Activated T-helper 9 cell treated with anti-CD3 and anti-CD28 coated beads, Interleukin-2, amount 50 U/mL, for 16 hours (primary cell): ENCODE data around the gene DPYD.

ENCODE experiments used
- DNase-seq: peaks from one replicate; pipeline ENCODE4 v3.0.0-alpha.2; 2020; ENCODE audit warnings: low read depth

The DPYD gene

DNA sequence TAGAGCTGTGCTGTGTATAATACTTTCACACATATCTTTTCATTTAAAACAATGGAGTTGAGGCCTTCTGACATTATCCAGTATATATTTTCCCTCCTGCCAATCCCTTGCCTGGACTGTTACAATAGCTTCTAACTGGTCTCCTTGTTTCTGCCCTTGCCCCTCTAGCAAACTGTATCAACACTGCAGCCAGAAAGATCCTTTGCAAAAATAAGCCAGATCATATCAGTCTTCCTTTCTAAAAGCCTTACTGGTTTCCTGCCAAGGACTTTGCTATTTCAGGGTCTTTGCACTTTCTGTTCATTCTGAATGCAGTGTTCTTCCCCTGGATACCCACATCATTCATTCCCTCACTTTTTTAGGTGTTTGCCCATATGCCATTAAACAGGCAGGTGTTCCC, 829.2 kb downstream of the DPYD start:
- no peak for DNase-seq

DNA sequence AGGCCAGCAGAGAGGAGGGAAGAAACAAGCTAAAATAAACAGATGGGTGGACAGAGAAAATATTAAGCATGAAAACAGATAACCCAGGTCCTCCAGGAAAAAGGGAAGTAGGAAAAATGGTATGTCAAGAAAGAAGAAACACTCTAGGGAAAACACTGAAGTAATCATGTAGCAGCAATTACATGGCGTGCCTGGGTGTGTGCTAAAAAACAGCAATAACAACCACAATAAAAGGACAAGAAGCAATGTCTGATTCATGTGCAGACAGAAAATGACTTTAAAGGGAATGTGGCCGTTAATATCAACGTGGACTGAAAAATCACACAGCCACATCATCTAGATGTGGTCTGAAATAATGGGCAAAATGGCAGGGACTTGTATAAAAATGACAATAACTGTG, 829.6 kb downstream of the DPYD start:
- no peak for DNase-seq

DNA sequence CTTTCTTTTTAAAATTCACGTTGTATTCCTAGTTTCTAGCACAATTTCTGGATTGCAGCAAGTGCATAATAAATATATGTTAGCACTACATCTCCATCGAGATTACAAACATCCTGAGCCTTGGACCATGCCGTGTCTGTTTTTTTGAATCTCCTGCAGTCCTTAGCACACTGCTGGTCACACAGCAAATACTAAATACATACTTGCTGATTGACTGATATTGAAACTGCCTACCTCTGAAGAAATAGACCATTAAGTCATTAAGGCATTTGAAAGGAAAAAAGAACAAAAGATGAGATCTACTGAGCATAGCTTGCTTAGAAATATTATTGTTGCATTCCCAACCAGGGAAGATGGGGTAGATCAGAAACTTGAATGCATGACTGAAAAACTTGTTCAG, 830.1 kb downstream of the DPYD start:
- no peak for DNase-seq

DNA sequence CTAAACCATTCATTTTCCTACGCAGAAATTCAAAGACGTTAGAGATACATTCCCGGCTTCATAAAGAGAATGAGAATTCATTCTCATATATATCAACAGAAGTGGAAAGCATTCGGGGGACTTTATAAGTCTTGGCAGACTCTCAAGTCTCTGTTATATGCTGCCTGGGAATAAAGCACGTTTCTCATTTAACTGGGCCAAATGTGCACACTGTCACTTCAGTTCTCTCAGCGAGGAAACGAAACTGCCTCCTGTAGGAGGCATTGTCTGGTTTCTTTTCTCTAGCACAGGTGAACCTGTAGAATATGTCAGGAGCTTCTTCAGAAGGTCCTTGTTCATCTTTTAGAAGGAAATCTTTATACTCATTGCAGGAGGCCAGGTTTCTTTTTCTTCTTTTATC, 831.7 kb downstream of the DPYD start:
- DNase-seq, result no peak

DNA sequence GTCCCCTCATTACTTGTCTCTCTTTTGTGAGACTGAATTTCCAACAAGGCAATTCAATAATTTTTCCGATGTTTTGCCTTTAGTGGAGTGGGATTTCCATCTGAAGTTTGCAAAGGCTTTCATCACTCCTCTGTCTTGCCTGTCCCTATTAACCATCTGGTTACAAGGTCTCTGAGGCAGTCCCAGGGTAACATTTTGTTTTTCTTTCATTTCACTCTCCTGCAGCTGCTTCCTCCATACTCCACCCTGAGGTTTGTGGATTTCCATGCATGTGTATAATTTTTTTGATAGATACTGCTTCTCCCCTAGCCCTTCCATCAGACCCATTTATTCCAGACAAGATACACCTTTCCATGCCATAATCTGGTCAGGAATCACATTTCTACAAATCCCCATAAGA, 832.4 kb downstream of the DPYD start:
- no peak for DNase-seq

DNA sequence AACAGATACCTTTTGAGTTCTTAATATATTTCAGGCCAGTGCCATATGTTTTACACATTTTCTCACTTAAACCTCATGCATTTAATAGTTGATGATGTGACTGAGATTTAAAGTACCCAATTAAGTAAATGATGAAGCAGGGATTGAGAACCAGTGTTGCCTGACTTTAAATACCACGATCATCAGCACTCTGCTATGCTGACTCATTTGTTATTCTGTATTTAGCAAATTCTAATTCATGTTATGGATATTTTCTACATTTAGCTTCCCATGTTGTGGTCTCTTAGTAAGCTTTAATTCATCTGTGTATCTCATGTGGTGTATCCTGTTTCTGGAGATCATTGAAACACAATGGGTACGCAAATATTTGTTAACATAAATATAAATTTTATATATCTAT, 836.3 kb downstream of the DPYD start:
- DNase-seq, result no peak

DNA sequence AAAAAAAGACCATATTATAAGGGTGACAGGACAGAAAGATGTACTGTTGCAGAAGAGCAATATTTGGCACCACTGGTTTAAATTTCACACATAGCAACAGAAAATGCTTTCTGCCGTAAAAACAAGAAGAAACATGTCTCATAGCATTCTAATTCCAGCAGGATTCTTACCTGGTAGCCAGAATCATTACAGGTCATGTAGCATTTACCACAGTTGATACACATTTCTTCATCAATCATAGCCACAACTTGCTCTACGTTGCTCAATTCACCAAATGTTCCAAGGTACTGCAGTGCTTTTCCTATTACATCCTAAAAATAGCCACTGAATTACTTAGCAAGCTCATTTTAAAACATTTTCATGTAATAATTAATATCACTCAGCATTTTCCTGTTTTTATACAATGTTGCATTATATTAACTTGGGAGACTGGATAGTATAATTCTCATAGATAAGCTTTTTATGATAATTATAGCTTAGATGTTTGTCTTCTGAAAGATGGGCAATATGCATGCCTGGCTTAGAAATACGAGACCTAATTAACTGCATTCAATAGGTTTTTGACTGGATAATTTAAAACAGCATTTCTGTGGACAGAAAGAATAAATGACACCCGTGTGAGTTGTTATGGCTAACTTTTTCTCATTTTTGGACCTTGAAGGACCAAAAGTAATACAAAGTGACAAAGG, 838.5 kb downstream of the DPYD start:
- no peak for DNase-seq

DNA sequence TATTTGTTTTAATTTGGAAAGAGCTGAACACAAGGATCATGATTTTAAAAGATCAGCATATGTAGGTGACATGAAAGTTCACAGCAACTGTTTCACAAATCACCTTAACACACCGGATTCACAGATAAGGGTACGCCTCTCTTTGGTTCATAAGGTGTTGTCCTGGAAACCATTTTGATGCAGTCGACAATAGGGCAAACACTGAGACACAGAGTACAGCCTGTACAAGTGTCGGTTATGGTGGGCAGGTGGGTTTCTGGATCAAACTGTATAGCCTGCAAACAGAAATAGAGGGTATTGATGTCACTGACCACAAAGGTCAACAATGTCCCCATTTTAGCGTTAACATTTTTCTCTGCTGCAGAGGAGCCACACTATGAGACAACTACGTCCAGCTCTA, 842.0 kb downstream of the DPYD start:
- no peak for DNase-seq

DNA sequence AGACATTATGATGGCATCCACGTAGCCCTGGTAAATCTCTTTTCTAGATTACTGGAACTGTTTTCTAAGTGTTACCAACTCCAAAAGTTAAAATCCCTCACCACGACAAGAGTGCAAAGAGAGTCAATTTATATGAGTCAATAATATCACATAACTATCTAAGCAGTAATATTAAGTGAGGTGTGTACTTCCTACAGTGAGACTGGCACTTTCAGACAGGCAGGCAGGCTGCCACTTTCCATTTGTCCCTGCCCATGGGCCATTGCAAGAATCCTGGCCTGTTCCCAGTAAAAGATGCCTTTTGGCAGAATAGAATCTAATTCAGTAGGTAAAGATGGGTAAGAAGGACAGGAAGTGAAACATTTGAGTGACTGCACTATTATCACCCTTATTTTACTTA, 843.6 kb downstream of the DPYD start:
- DNase-seq, result no peak

DNA sequence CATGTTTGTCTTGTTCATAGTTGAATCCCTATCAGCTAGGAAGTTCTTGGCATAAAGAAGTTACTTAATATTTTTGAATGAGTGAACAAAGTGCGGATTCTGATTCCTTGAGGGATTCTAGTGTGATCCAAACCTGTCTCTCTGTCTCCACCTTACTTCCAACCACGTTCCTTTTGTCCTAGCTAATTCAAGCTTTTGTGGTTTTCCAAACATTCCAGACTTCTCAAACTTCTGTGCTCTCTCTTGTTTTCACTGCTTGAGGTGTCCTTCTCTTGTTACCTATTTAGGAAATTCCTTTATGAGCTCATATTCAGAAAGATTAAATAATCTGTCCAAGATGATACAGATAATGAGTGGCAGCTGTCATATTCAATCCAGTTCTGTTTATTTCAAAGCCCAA, 846.1 kb downstream of the DPYD start:
- DNase-seq, result no peak

DNA sequence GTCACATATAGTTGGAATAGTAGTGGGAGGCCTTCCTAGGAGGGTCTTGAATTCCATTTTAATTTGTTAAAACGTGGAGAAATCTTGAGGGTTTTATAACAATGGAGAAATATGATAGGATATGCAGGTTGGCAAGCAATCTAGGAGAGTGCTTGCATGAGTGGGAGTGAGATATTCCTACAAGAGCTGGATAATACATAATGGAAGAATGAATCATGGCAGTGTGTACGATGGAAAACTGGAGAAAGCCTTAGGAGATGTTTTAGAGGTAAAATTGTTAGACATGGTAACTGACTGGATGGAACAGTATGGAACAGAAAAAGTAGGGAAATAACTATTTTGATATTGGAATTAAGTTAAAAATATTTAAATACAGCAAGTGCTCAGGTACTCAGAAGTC, 846.9 kb downstream of the DPYD start:
- DNase-seq, result no peak

DNA sequence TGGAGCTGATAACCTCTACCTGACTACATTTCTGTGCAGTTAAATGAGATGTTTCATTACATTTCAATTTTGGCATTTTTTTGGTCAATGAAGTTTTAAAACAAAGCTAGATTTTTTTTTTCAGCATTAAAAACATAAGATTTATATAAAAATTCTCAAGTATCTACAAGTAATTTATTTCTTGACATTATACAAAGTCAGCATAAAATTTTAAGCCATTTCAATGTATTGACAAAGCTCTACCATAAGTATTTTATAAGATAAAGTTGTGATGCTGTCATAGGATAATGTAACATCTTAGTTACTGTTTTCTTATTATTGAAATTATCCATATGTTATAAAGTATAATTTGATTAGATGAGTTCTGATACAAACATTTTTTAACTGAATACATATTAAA, 847.7 kb downstream of the DPYD start:
- DNase-seq, result no peak

DNA sequence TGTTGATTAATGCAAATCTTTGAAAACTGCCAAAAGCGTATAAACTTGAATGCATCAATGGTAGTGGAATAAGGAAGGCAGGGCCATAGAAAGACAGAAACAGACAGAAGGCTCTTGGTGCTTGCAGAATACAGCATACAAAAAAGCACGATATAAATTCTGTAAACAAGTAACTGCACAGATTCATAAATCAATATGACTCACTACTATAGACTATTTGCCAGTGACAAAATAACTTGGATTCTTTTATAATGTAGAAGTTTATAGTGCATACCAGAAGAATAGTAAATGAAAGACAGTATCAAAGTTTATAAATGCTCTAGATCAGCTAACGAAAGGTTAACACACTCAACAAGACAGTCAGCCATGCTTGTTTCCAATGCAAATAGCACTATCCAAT, 849.7 kb downstream of the DPYD start:
- DNase-seq, result no peak

DNA sequence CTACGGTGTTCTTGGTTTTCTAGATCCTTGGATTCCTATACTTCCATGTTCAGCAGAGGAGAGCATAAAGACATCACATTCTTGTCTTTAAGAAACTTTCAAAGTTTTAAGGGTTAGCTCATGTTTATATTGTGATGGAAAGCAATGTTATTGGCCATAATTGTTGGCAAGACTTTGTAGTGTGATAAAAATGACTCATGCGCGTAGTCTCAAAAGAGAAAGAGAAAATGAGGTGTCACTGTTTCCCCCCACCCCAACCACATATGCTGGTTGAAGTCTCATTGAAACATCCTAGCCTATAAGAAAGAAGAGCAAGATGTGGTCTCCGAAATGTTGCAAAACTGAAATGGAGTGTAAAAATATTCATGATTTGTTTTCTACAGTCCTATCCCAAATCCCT, 850.5 kb downstream of the DPYD start:
- DNase-seq, result no peak

DNA sequence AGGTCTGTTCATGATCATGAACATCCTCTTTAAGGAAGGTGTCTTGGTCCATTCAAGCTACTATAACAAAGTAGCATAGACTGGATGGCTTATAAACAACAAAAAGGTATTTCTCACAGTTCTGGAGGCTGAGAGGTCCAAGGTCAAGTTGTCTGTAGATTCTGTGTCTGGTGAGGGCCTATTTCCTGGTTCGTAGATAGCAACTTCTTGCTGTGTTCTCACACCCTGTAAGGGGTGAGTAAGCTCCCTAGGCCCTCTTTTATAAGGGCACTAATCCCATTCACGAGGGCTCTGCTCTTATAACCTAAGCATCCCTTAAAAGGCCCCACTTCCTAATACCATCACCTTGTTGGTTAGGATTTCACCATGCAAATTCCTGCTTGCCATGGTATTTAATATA, 851.5 kb downstream of the DPYD start:
- no peak for DNase-seq

DNA sequence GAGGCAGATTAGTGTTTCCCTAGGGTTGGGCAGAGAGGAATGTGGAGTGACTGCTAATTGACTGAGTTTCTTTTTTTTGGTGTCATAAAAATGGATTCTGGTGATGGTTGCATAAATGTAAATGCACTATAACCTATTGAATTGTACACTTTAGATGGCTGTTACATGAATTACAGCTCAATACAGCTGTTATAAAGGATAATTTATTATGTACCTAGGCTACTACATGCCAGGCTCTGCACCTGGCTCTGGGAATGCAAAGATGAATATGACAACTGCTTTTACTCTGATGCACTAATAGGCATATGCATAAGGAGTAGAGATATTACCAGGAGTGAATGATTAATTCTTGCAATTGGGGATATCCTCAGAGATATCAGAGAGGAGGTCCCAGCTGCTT, 854.0 kb downstream of the DPYD start:
- no peak for DNase-seq

DNA sequence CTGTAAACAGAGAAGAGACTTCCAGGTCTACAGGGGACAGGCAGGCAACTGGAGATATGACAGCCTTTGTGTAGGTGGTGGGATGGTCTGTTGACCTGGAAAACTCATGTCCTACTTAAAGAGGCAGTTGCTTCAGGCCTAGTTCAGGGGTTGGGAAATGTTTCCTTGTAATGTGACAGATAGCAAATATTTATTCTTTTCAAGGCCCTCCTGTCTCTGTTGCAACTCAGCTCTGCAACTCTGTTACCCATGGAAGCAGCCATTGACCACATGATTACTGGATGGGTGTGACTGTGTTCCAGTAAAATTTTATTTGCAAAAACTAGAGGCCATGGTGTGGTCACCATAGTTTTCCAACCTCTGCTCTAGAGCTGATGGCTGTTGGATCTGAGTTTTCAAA, 857.3 kb downstream of the DPYD start:
- no peak for DNase-seq

DNA sequence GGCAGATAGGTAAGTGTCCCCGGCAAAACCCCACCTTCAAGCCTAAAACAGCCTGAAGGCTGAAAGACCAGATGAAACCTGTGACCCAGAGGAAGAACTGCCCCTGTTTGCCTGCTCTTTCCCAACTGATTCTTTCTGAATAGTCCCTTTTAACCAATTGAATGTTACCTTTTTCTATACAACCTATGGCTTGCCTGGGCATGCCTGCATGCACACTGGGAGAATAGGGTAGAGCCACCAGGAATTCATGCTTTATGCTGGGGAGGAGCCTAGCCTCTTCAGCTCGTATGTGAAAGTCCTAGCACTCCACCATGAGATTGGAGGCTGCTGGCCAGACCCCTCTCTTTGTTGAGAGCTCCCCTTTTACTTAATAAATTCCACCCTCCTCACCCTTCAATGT, 859.2 kb downstream of the DPYD start:
- DNase-seq, result no peak

DNA sequence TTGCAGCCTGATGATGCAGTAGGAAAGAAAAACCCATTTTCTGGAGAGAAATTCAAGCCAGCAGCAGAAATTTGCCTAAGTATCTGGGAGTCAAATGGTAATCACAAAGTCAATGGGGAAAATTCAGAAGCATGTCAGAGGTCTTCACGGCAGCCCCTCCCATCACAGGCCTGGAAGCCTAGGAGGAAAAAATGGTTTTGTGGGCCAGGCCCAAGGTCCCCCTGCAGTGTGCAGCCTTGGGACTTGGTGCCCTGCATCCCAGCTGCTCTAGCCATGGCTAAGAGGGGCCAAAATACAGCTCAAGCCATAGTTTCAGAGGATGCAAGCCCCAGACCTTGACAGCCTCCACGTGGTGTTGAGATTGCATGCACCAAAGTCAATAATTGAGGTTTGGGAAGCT, 864.4 kb downstream of the DPYD start:
- no peak for DNase-seq

DNA sequence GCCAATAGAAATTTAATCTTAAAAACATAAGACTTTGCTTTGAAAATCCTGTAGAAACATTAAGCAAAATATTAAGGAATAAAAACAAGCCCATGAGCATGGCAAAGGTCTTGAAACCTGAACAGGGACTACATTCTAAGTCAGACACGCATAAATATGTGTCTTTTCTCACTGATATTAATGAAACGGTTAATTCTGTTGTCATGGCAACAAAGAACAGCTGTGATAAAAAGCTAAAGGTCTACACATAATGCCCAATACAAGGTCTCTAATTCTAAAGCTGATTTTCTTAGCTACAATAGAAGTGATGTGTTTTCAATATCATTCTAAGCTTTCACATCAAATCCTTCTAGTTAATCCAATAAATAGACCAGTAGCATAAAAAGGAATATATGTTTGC, 867.6 kb downstream of the DPYD start:
- DNase-seq, result no peak

DNA sequence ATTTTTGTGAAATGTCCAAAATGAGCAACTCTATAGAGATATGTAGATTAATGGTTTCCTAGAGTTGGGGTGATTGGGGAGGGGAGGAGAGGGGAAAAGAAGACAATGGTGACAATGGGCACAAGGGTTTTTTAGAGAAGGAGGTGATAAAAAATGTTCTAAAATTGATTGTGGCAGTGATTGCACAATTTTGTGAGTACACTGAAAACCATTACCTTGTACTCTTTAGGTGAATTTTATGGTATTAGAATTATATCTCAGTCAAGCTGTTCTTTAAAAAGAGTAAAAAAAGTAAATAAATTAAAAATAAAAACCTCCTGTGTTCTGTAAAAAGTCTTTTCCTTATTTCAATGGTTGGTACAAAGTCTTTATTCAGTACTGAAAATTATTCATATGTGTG, 869.0 kb downstream of the DPYD start:
- DNase-seq, result no peak

DNA sequence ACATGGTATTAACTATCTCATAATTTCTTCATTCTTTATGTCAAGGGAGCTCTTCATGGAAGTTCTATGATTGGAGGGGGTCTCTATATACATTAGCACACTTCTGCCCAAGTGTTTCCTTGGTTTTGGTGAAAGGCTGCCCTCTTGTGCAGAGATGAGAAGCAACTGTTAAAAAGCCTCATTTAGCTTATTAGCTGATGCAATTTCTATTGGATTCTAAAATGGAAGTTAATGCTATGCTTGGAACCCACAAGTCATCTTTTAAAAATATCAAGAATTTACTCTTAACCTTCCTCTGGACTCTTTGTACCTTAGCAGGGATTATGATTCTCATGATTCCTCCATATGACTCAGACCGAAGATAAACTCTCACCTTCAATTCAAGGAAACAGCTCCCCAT, 870.3 kb downstream of the DPYD start:
- no peak for DNase-seq

DNA sequence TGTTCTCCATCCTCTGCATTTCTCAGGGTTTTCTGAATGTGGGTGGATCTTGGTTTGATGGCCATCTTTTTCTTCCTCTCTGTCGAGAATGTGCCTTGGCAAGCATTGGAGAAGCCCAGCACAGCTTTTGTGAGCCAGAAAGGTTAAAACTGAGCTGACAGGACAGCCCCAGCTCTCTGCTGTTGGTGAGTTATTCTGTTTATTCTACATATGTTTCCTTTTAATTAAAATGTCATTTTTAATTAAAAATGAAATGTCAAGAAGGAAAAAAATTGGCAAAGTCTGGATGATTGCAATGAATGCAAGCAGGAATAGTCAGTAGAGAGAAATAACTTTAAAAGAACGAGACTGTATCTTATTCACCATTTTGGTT, 873.4 kb downstream of the DPYD start:
- DNase-seq, result no peak

DNA sequence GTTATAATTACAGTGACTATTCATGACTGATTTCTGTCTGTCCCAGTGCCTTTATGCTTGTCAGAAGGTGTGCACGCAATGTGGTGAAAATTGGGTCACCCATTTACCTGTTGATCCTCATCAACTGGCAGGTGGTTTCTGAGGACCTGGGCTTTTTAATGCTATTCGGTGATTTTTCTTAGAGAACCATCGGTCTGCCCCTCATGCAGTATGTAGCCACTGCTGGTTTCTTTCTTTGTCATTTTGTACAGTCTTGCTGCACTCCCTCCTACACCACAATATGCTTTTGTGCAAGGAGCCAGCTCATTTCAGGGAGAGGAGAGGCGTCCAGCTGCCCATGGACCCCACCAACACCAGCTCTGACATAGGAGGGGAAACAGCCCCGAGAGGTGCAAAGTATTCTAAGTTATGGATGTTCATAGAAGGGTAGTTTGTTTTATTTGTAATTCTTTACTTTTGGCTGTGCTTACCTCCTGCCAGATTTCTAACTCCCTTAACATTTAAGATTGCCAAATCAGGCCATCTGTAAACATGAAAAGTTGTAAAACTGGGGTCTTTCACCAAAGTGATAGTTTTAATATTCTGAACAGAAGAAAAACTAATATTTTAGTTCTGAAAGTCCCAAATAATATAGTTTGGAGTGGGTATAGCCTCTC, 873.9 kb downstream of the DPYD start:
- no peak for DNase-seq
